Mesenchymal stem cell (in vitro differentiated cells and primary cell): Measurements from ENCODE around the gene SLC26A6.

Source experiments
- DNase-seq: peaks from one replicate; pipeline ENCODE4 v3.0.0-alpha.2; 2013
- H2AFZ ChIP-seq: one replicate; pipeline ENCODE4 v1.6.1; 2013; ENCODE audit warnings: low read depth, mild to moderate bottlenecking, control low read depth, inconsistent platforms, low read length, moderate library complexity
- H2AK5ac ChIP-seq: 2 replicates; pipeline ENCODE4 v1.6.1; 2013; ENCODE audit warnings: low read length, moderate library complexity, mild to moderate bottlenecking, inconsistent platforms; ENCODE audit not compliant: severe bottlenecking
- H2BK120ac ChIP-seq: one replicate; pipeline ENCODE4 v1.6.1; 2013; ENCODE audit warnings: low read depth, mild to moderate bottlenecking, inconsistent platforms, low read length, moderate library complexity
- H2BK12ac ChIP-seq, 2 experiments: one replicate each; pipeline ENCODE4 v1.6.1; 2013; ENCODE audit warnings: inconsistent platforms in 2 of 2, low read length in 2 of 2, mild to moderate bottlenecking in 2 of 2, moderate library complexity in 2 of 2, control low read depth in 1 of 2
- H2BK15ac ChIP-seq: one replicate; pipeline ENCODE4 v1.6.1; 2013; ENCODE audit warnings: mild to moderate bottlenecking, low read depth, inconsistent platforms; ENCODE audit not compliant: poor library complexity, severe bottlenecking
- H2BK5ac ChIP-seq: 2 replicates; pipeline ENCODE4 v1.6.1; 2013; ENCODE audit warnings: low read depth, mild to moderate bottlenecking, low read length, control low read depth, inconsistent platforms; ENCODE audit not compliant: poor library complexity, severe bottlenecking
- H3K14ac ChIP-seq, 2 experiments: one replicate each; pipeline ENCODE4 v1.6.1; 2013; ENCODE audit warnings: inconsistent platforms in 2 of 2, low read length in 2 of 2, control low read depth in 1 of 2, mild to moderate bottlenecking in 1 of 2, moderate library complexity in 1 of 2
- H3K18ac ChIP-seq, 2 experiments: one replicate each; pipeline ENCODE4 v1.6.1; 2013; ENCODE audit warnings: inconsistent platforms in 2 of 2, low read length in 2 of 2, control low read depth in 1 of 2, low read depth in 1 of 2, mild to moderate bottlenecking in 1 of 2
- H3K23ac ChIP-seq, 2 experiments: one replicate each; pipeline ENCODE4 v1.6.1; 2013; ENCODE audit warnings: inconsistent platforms in 2 of 2, low read length in 2 of 2, mild to moderate bottlenecking in 2 of 2, moderate library complexity in 2 of 2, control low read depth in 1 of 2
- H3K27ac ChIP-seq: 2 replicates; pipeline ENCODE4 v1.5.1; 2013; ENCODE audit warnings: mild to moderate bottlenecking, moderate library complexity, low read length, control low read depth, inconsistent platforms; ENCODE audit not compliant: poor library complexity, severe bottlenecking
- H3K27me3 ChIP-seq, 2 experiments: 2 replicates each; pipeline versions ENCODE4 v1.6.1 to v1.7.0; 2013; ENCODE audit warnings: low read length in 2 of 2, mild to moderate bottlenecking in 2 of 2, moderate library complexity in 2 of 2, control low read depth in 1 of 2, inconsistent platforms in 1 of 2; ENCODE audit not compliant: control insufficient read depth in 1 of 2, insufficient read depth in 1 of 2
- H3K36me3 ChIP-seq, 2 experiments: 2 replicates each; pipeline versions ENCODE4 v1.6.1 to v1.7.0; 2013; ENCODE audit warnings: low read length in 2 of 2, control low read depth in 1 of 2, inconsistent platforms in 1 of 2, low read depth in 1 of 2, mild to moderate bottlenecking in 1 of 2; ENCODE audit not compliant: insufficient read depth in 2 of 2, control insufficient read depth in 1 of 2
- H3K4ac ChIP-seq, 2 experiments: one replicate each; pipeline ENCODE4 v1.6.1; 2013; ENCODE audit warnings: inconsistent platforms in 2 of 2, low read length in 2 of 2, mild to moderate bottlenecking in 2 of 2, moderate library complexity in 2 of 2, control low read depth in 1 of 2, low read depth in 1 of 2
- H3K4me1 ChIP-seq: 2 replicates; pipeline ENCODE4 v1.6.1; 2013; ENCODE audit warnings: low read depth, low read length, control low read depth; ENCODE audit not compliant: control insufficient read depth, insufficient read depth
- H3K4me2 ChIP-seq: 2 replicates; pipeline ENCODE4 v1.6.1; 2013; ENCODE audit warnings: low read length, mild to moderate bottlenecking, inconsistent platforms; ENCODE audit not compliant: poor library complexity, severe bottlenecking
- H3K4me3 ChIP-seq, 2 experiments: 2 replicates each; pipeline versions ENCODE4 v1.5.1 to v1.7.0; 2013; ENCODE audit warnings: low read length in 2 of 2, mild to moderate bottlenecking in 2 of 2, control low read depth in 1 of 2, low read depth in 1 of 2; ENCODE audit not compliant: insufficient read depth in 1 of 2
- H3K79me1 ChIP-seq: replicated peaks from 2 replicates; pipeline ENCODE4 v1.6.1; 2013; ENCODE audit warnings: mild to moderate bottlenecking, control low read depth, low read length, inconsistent platforms; ENCODE audit not compliant: poor library complexity, severe bottlenecking
- H3K9ac ChIP-seq: 2 replicates; pipeline ENCODE4 v1.7.0; 2013; ENCODE audit warnings: mild to moderate bottlenecking, low read length, moderate library complexity
- H3K9me3 ChIP-seq: 2 replicates; pipeline ENCODE4 v1.7.0; 2013; ENCODE audit warnings: mild to moderate bottlenecking, low read length; ENCODE audit not compliant: control insufficient read depth
- H4K8ac ChIP-seq: one replicate; pipeline ENCODE4 v1.6.1; 2013; ENCODE audit warnings: inconsistent platforms, mild to moderate bottlenecking, low read length, moderate library complexity
- H4K91ac ChIP-seq: one replicate; pipeline ENCODE4 v1.6.1; 2013; ENCODE audit warnings: mild to moderate bottlenecking, low read length, inconsistent platforms
- WGBS: methylation state at CpG from one replicate; pipeline ENCODE4 v1.1.7; 2013; ENCODE audit warnings: mixed read lengths; 5-methylcytosine and 5-hydroxymethylcytosine counted together

The SLC26A6 gene

DNA sequence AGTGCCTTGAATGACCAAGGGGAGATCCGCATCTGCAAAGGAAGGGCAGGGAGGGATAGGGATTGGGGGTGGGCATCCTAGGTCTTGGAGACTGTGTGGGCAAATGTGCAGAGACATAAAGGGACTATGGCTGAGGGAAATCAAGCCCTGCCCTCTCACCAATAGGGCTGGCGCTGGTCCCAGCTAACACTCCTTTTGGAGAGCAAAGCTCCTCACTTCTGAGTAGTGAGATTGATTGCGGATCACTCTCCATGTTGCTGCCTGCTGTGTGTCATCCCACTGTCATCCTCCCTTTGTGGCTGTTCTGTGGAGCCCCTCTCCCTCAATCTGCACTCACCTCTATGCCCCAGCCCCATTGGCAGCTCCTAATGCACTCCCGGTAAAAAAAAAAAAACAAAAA, 29.7 kb upstream of the SLC26A6 start:
- H4K91ac ChIP-seq, result no peak overlapping the region
- 91% methylated on average over 3 of the region's 4 CpGs for WGBS

DNA sequence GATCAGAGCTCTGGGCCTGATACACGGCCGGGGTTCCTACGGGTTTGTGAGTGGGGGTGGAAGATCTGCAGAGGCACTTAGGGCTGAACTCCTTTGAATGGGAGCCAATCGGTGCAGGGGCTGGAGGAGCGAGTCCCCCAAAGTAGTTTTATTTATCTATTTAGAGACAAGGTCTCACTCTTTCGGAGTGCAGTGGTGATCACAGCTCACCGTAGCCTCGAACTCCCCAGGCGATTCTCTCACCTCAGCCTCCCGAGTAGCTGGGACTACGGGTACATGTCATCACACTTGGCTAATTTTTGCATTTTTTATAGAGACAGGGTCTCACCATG, 29.0 kb upstream of the SLC26A6 start:
- Histone ChIP-seq H4K8ac (no peak overlapping the region), H4K91ac (no peak overlapping the region), H3K27ac (no peak overlapping the region), H3K4me1 (peaks cover 24% of the 10 kb centered on the region), H3K36me3 (peaks cover 0 to 11% of the 10 kb centered on the region in 2 experiments), H2BK120ac (no peak overlapping the region), H2BK15ac (no peak overlapping the region), H2BK12ac (no peak overlapping the region), H3K4ac (no peak overlapping the region), H2AFZ (no peak overlapping the region), H3K27me3 (peaks cover 6 to 7% of the 10 kb centered on the region in 2 experiments), H3K9ac (no peak overlapping the region), H3K14ac (no peak overlapping the region), H3K18ac (no peak overlapping the region), H3K4me3 (peak overlapping the region in 1 of 2 experiments; percentile 88), H3K79me1 (no peaks in the 10 kb centered on the region), H2AK5ac (no peak overlapping the region), H3K4me2 (no peak overlapping the region), H2BK5ac (no peak overlapping the region), H3K9me3 (no peaks in the 10 kb centered on the region), H3K23ac (no peak overlapping the region)
- no peak for DNase-seq
- WGBS, result 72% methylated on average over 11 of the region's 11 CpGs

More for the DNA sequence above, 29.7 kb upstream of the SLC26A6 start:
- Histone ChIP-seq H3K14ac (no peak overlapping the region), H3K27ac (no peak overlapping the region), H3K23ac (no peak overlapping the region), H2BK15ac (no peak overlapping the region), H3K4me2 (no peak overlapping the region), H3K9me3 (no peaks in the 10 kb centered on the region), H3K27me3 (peaks cover 2 to 6% of the 10 kb centered on the region in 2 experiments), H2AK5ac (no peak overlapping the region), H3K18ac (no peak overlapping the region), H3K79me1 (no peaks in the 10 kb centered on the region), H2BK5ac (no peak overlapping the region), H3K4ac (no peak overlapping the region), H3K36me3 (peaks cover 0 to 10% of the 10 kb centered on the region in 2 experiments), H3K4me1 (peaks cover 24% of the 10 kb centered on the region), H2BK12ac (no peak overlapping the region), H2BK120ac (no peak overlapping the region), H3K4me3 (no peak overlapping the region), H4K8ac (no peak overlapping the region), H3K9ac (no peak overlapping the region), H2AFZ (no peak overlapping the region)
- DNase-seq, result no peak

DNA sequence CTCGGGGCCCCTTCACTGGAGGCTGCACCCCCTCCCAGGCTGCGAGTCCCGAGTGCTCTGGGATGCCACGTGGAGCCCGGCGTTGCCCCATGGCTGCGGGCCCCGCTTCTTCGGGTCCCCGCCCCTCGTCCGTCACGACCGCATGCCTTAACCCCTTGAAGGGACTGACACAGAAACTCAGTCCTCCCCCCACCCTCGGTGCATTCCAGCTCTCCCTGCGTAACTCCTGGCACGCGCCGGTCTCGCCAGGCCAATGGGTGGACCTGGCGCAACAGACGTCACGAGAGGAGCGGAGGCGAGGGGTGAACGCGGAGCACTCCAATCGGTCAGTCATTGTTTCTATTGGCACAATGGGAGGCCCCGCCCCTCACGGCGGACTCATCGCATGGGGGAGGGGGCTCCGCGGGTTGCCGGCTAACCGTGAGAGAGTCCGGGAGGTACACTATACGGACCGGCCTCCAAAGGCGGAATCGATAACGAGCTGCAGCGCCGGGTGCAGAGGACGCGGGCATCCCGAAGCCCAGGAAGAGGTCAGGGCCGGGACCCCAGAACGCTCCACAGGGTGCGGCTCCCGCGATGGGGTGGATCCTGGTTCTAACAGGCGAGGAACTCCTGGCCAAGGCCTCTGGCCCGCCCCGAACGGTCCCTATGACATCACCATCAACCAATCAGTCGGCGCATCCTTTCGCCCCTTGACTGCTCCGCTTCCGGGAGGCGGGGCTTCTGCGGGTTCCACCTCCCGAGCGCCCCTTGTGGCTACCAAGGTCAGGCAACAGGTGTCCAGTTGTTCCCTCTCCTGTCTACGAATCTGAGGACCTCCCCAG, 28.4 kb upstream of the SLC26A6 start:
- Histone ChIP-seq H3K4me2 (peak overlapping the region; percentile 96), H2AK5ac (no peak overlapping the region), H2AFZ (peak overlapping the region; percentile 54), H3K27me3 (peaks cover 6 to 8% of the 10 kb centered on the region in 2 experiments), H3K36me3 (peaks cover 0 to 17% of the 10 kb centered on the region in 2 experiments), H2BK12ac (no peak overlapping the region), H3K23ac (peak overlapping the region in 1 of 2 experiments; percentile 46), H3K4me3 (peak overlapping the region; percentile 67 to 88), H2BK120ac (peak overlapping the region; percentile 77), H3K4ac (peak overlapping the region; percentile 57 to 93), H4K8ac (peak overlapping the region; percentile 88), H3K9me3 (no peaks in the 10 kb centered on the region), H3K79me1 (no peaks in the 10 kb centered on the region), H2BK5ac (peak overlapping the region; percentile 63), H3K9ac (peak overlapping the region; percentile 95), H3K27ac (peak overlapping the region; percentile 90), H3K18ac (peak overlapping the region; percentile 83 to 85), H2BK15ac (no peak overlapping the region), H4K91ac (peak overlapping the region; percentile 87), H3K14ac (peak overlapping the region in 1 of 2 experiments; percentile 80), H3K4me1 (peaks cover 24% of the 10 kb centered on the region)
- DNase-seq, result peak; percentile 100
- 1% methylated on average over 66 of the region's 66 CpGs for WGBS

DNA sequence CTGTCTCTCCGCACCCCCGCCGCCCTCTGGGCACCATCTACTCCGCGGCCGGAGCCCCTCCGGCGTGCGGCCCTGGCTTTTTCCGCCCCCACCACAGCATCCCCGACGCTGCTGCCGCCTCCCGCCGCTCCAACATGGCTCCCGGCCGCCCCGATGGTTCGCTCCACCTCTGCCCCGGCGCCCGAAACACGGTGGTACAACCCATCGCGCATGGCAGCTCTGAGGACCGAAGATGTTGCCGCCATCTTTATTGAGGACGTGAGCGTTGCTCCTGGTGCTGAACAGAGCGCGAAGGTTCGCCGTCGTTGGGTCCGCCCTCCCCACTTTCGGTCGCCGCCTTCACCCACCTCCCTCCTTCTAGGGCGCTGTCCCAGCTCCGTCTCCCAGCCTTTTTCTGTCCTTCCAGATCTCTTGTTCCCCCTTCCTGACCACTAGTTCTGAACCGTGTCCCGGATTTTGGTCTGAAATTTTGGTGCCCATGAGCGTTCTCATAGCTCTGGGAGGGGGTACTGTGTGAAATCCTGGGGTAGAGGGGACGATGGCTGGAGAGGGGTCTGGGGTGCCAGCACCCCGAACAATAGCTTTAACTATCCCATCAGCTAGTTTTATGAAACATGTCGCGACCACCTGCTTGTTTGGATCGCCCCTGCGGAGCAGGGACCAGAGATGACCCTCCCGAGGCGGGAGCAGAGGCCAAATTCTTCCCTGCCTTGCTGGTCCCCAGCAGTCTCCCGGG, 27.7 kb upstream of the SLC26A6 start, which contains the start of gene CELSR3:
CELSR3 (minus strand) TSS at position 134 of the 736 bp plus-strand sequence. CDS start 252 bp downstream, outside the sequence.
- Histone ChIP-seq H3K79me1 (no peaks in the 10 kb centered on the region), H4K91ac (peak within 1 kb of the TSS; percentile 87), H3K9me3 (no peaks in the 10 kb centered on the region), H2AK5ac (peak within 1 kb of the TSS; percentile 93), H3K4me2 (peak within 1 kb of the TSS; percentile 96), H2BK12ac (no peak within 1 kb of the TSS), H2AFZ (peak within 1 kb of the TSS; percentile 54), H3K4me1 (peaks cover 24% of the 10 kb centered on the region), H3K23ac (peak within 1 kb of the TSS in 1 of 2 experiments; percentile 46), H3K36me3 (peaks cover 0 to 18% of the 10 kb centered on the region in 2 experiments), H2BK15ac (no peak within 1 kb of the TSS), H3K27ac (peak within 1 kb of the TSS; percentile 90), H3K4me3 (peak within 1 kb of the TSS; percentile 67 to 88), H2BK5ac (peak within 1 kb of the TSS; percentile 63), H3K27me3 (peaks cover 6 to 10% of the 10 kb centered on the region in 2 experiments), H3K18ac (peak within 1 kb of the TSS; percentile 83 to 85), H2BK120ac (peak within 1 kb of the TSS; percentile 77), H4K8ac (peak within 1 kb of the TSS; percentile 88), H3K9ac (peak within 1 kb of the TSS; percentile 95), H3K4ac (peak within 1 kb of the TSS; percentile 57 to 93), H3K14ac (no peak within 1 kb of the TSS)
- peak; percentile 95 for DNase-seq
- WGBS, result under 1% methylated on average over 42 of the region's 52 CpGs
